HG03575 (cell line): ENCODE data around the gene GJD3.

Experiments used
- ATAC-seq: cut with Tn5 transposase; IDR thresholded peaks from one replicate; pipeline ENCODE4 v1.9.1; 2021; ENCODE audit not compliant: unreplicated experiment, insufficient number of reproducible peaks, low FRiP score; ENCODE audit errors: extremely low read depth

Gene GJD3

DNA sequence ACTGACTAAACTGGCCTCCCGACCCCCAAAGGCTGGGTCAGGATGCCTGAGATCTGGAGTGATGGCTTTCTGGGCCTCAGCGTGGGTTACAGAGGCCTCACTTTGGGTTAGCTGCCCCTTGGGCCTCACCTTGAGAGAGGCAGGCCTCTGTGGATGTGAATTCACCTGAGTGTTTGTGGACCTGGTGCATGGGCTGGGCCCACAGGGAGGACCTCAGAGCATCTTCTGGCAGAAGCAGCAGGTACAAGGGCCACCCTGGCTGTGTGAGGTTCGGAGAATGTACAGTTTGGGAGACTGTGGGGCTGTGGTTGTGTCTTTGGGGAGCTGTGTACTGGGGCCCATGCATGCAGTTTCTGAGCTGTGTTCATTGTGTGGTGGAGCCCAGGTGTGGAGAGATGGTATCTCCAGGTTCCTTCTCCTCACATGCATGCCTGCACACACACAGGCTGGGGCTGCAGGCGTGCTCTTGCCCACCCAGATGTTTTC, 37.2 kb downstream of the GJD3 start:
- ATAC-seq = no peak

DNA sequence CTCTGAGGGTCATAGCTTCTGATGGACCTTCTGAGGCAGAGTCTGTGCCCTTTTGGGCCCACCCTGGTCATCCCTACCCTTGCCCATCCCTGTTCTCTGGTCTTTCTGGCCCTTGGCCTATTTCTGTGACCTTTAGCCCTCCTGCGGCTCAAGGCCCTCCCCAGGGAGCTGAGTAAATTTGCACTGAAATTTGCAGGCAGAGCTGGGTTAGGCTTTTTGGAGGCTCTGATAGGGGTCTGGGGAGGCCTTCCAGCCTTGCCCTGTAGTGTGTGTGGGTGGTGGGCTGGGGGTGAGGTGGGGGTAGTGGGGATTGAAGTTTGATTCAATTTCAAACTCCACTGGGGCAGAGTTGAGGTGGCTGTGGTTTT, 37.7 kb downstream of the GJD3 start:
- no peak for ATAC-seq

- no peak for ATAC-seq
These were observed 38.3 kb downstream of the GJD3 start for GRCh38 chr17:40326014-40326831.

GRCh38 chr17:40325156-40326013, 39.2 kb downstream of the GJD3 start:
- ATAC-seq = no peak

- ATAC-seq = no peak
These were observed 40.9 kb downstream of the GJD3 start for GRCh38 chr17:40323391-40324381.

DNA sequence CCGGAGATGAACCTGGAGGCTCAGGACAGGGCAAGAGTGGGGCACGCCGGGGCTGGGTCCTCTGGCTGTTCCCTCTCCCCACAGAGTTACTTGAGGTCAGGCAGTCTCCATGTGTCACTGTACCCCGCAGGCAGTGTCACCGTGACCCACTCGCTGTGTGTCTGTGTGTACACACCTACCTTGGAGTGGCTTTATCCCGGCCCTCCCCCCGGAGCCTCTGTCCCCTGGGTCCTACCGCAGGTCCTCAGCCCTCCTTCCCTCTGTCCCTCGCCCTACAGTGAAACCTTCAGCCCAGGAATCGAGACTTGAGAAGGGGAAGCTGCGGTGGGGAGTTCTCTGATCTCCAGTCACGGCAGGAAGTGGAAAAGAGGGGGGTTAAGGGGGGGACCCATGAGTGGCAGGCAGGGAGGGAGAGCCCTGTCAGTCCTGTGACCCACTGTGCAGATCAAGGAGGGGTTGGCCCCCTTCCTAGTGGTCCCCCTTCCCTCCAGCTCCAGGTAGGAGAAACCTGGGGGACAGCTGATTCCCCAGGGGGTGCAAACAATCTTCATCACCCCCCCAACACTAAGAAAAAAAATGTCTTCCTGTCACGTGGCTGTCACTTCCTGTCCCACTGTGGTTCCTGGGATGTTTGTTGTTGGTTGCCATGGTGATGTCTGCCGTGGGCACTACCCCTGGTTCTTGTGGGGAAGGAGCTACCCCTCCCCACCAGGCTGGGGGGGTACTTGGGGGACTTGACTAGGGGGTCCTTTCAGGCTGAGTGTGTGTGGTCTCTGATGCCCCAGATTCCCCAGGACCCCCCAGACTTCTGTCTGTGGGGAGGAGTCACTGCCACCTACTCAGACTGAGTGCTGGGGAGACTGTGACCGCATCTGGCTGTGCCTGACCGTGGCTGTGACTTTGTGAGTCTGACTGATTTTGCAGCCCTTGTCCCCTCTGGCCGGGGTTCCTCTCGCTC, 41.9 kb downstream of the GJD3 start:
- no peak for ATAC-seq

DNA sequence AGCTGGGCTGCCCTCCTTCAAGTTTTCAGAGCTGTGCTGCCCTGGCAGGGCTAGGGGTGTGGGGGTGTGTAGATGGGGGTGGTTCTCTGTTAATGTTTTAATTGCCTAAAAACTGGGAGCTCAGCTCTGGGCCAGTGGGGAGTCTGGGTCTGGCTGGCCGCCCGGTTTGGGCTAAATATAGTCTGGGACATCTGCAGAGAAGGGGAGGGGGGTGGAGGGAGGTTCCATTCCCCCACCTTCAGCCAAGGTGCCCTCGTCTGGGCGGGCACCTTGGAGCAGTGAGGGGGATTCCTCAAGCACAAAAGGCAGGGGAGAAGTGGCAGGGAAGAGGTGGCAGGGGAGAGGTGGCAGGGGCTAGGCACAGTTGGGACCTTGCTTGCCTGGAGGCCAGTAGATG, 42.6 kb downstream of the GJD3 start:
- ATAC-seq = no peak

DNA sequence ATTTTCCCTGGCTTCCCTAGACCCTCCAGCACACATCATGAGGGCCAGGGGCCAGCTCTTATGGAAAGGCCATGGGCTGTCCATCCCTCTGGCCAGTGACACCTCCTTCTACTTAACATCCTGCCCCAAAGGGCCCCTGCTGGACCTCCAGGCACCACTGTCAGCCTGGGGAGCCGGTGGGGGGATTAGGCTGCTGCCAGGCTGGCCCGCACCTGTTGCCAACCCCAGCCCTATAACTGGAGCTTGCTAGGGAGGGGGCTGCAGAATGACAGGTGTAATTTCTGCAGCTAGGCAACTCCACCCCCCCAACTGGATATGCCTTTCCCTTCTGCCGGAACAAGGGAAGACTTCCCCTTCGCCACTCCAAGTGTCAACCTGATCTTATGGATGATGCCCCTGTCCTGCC, 43.0 kb downstream of the GJD3 start:
- no peak for ATAC-seq

DNA sequence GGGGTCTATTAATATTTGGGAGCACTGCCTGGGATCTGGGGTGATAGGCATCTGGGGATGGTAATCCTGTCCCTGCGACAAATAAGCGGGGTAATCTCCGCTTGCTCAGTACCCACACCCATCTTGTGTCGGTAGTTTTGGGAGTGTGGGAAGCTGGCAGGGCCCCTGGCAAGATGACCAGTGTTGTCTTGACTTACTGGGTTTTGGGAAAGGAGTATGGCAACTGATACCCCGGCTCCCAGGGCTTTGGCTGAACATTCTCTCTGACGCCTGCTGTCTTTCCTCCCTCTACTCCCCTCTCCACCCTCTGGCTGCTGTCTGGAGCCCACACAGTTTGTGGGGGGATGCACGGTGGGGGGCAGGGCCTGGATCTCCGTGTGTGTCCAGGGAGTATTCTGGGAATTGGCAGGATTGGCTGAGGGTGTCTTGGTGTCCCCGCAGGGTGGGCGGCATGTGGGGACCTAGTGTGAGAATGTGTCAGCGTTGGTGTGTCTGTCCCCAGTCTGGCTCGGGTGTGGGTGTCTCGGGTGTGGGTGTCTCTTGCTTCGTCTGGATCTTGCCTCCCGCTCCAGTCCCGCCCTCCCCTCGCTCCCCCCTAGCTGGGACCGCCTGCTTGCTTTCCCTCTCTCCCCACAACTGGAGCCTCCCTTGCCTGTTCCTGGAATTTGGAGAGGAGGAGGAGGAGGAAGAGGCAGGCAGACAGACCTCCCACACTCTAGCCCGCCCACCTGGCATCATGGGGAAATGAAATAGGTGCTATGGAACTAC, 43.6 kb downstream of the GJD3 start:
- ATAC-seq = no peak

- no peak for ATAC-seq
These were observed 44.6 kb downstream of the GJD3 start for GRCh38 chr17:40319651-40320540.

DNA sequence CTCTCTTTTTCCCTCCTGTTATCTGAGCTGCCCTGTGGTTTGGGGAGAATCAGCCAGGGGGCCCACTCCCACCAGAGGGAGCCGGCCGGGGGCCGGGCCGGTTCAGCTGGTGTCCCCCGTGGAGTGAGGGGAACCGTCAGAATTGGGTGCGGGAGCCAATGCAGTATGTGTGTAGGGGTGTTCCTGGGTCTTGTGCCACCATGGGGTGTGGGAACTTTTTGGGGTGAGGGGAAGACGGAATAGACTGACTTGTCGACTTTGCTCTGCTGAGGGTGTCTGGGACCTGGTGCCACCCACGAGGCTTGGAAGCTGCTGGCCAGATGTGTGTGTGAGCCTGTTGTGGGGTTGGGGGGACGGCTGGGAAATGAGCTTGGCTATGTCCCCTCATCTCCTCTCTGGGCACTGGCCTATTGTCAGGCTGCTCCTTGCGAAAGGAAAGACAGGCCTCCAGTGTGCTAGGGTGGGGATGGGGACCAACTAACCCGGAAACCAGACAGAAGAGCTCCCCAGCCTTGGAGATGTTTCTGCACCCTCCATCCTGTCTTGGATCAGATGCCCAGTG, 45.6 kb downstream of the GJD3 start:
- no peak for ATAC-seq

DNA sequence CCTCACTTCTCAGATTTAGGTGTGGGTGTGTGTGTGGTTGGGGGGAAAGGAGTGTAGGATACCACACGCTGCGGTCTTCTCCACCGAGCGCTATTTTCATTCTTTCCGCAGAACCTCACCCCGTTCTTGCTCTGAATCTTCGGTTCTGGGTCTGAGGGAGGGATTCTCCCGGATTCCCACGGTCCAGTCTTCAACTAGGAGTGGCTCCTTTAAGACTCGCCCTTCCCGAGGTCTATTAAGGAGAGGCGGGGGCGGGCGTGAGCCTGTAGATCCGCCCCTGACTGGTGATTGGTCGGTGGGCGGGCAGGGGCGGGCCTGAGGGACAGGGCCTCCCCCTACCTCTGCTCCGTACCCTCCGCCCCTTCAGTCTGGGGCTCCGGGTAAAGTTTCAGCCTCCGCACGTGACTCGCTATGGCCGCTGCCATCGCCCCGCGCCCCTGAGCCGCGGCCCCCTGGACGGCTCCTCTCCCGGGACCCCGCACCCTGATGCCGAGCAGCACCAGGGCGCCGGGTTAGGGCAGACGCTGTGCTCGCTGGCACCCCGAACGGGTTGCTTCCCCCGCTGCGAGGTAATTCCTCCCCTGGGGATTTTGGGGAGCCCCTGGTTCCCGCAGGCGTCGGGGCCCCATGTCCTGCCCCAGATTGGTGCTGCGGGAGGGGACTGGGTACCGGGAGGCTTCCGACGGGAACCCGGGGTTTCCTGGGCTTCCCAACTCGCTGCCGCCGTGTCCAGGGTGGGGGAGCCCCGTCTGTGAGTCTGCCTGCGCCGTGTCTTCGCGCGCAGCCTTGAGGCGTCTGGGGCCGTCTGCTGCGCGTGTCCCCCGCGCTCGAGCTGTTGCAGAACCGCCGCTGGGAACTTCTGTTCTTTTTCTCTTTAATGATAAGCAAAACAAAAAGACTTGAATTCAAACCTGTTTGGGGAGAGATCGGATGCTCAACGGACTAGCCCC, 46.4 kb downstream of the GJD3 start:
- no peak for ATAC-seq

DNA sequence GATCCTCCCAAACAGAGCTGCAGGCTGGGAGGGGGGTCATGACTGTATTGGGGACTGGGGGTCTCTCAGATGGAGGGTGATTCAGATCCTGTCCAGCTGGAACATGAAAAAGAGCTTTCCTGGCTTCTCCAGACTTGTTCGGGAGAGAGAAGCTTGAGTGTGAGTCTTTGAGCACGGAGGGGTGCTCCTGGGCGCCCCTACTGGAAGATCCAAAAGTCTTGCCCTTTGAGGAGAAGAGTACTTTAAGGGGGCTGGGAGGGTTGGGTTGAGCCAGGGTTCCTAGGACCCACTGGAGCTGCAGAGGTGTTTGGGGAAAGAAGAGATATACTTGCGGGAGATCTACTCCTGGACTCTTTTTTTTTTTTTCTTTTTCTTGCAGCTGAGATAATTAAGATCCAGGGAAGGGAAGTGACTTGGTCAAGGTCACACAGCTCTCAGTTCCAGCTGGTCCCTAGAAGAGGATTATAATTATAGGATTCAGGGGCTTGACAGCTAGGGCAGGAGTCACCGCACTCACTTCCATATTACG, 47.1 kb downstream of the GJD3 start:
- ATAC-seq = no peak

- ATAC-seq = no peak
These were observed 47.8 kb downstream of the GJD3 start for GRCh38 chr17:40316571-40317344.
